Stomach (tissue), 4 donors: ENCODE results near the gene KDM2A.

ENCODE experiments used
- CTCF ChIP-seq, 7 experiments: fragments of 450-650 bp in 4 of 7; fragments of 200-600 bp in 3 of 7; sonication (generic) in 3 of 7; IDR thresholded peaks; one replicate each; pipeline ENCODE4 v1.5.1; 2016 to 2019; ENCODE audit warnings: antibody characterized with exemption in 7 of 7, control low read depth in 2 of 7, mild to moderate bottlenecking in 1 of 7
- EP300 ChIP-seq: sonication (generic); formaldehyde crosslinking; IDR thresholded peaks from one replicate; pipeline ENCODE4 v1.6.1; 2017; ENCODE audit warnings: antibody characterized with exemption
- POLR2A ChIP-seq, 4 donors: fragments of 450-650 bp; IDR thresholded peaks; one replicate each; pipeline ENCODE4 v1.6.1; 2016; ENCODE audit warnings: antibody characterized with exemption in 4 of 4, control low read depth in 2 of 4, mild to moderate bottlenecking in 1 of 4, moderate library complexity in 1 of 4

GRCh38 chr11:67295846-67296245 is 176.8 kb downstream of the KDM2A start:
- TF ChIP-seq CTCF (IDR thresholded peaks at IDR 0.05) (no peak), POLR2A (IDR thresholded peaks at IDR 0.05) (no peak), EP300 (no peak)
